Lower leg skin (tissue), 4 donors: Measurements from ENCODE around the gene HDAC7. TPM values are rescaled to one million over a fixed set of nuclear protein-coding genes. Genes with fewer than 3 reads are reported as not detected.

Experiments
- DNase-seq, 2 donors: peaks; one replicate each; pipeline ENCODE4 v3.0.0-alpha.2; 2019; ENCODE audit warnings: low spot score in 2 of 2
- H3K4me3 ChIP-seq: fragments of 200-600 bp; sonication (generic); 2 replicates; pipeline ENCODE4 v1.5.1; 2017; ENCODE audit warnings: mild to moderate bottlenecking, low read depth; ENCODE audit not compliant: poor library complexity, severe bottlenecking
- POLR2A ChIP-seq, 2 donors: fragments of 450-650 bp; IDR thresholded peaks; one replicate each; pipeline ENCODE4 v1.6.1; 2016 to 2017; ENCODE audit warnings: antibody characterized with exemption in 2 of 2, mild to moderate bottlenecking in 1 of 2, moderate library complexity in 1 of 2
- WGBS, 2 donors: methylation state at CpG; one replicate each; pipeline ENCODE4 v1.1.5; 2018; 5-methylcytosine and 5-hydroxymethylcytosine counted together
- intact Hi-C: fragments of 100-400 bp; cut with DNase I; formaldehyde crosslinking; loops from one replicate; pipeline ENCODE4 v1.15.0; 2023; ENCODE audit warnings: low total_unique reads
- total RNA-seq, 4 donors: library from RNA; depleted of rRNA; stranded (reverse); fragments of >200 nt; gene quantifications; one replicate each; pipeline ENCODE4 v1.1.0, GENCODE V29; 2016
- TF ChIP-seq, protein P1 (sequence below), 3 donors: fragments of 450-650 bp; IDR thresholded peaks; one replicate each; pipeline ENCODE4 v1.5.1; 2016; ENCODE audit warnings: antibody characterized with exemption in 3 of 3, mild to moderate bottlenecking in 3 of 3, moderate library complexity in 2 of 3

Gene HDAC7
- total RNA-seq, 4 donors from 2014 or later: 56.3 to 114 (median 63.5) TPM

DNA sequence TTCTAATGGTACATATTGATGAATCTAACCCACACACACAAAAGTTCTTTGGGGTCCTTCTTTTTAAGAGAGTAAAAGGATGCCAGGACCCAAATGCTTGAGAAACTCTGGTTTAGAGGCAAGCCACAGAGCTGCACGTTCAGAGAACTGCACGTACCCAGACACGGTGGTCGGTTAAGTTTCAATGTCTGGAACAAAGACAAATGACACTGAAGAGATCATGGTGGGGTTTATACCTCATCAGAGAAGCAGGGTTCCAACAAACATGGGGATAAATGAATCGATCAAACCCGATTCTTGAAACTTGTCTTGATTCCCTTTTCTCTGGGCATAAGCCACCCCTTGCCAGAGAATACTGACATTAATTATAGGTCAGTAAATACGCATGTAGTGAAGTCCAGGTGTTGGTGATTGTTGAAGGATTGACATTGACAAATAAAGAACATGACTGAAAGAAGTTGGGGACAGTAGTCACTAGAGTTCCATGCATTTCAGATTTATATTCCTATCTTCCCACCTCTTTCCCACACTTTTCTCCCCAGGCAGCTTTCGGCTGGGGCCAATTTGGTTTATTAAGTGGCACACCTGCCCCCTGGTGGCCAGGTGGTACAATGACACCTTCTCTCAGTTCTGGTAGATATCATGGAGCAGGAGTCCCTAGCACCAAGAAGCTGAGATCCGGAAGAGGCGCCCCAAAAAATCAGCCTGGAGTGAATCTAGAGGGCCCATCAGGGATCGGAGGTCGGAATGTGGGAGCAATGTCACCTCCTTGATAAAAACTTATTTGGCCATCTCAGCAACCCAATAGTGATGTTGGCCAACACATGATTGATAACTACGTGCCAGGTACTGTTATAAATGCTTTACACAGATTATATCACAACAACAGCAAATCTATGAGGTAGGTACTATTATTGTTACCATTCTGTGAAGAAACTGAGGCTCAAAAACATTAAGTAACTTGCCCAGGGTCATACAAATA is 17.8 kb upstream of the HDAC7 start:
- intact Hi-C loops: loop anchor here (5.0 kb wide), 4 partner anchors 40 to 120 kb away; no protein-coding TSS in a partner anchor
- peak in 1 of 2 donors; percentile 93 for DNase-seq
- 50 to 55% methylated on average over 13 of the region's 13 CpGs for WGBS, 2 donors
- no peak overlapping the region for H3K4me3 ChIP-seq
- TF ChIP-seq, protein P1, sequence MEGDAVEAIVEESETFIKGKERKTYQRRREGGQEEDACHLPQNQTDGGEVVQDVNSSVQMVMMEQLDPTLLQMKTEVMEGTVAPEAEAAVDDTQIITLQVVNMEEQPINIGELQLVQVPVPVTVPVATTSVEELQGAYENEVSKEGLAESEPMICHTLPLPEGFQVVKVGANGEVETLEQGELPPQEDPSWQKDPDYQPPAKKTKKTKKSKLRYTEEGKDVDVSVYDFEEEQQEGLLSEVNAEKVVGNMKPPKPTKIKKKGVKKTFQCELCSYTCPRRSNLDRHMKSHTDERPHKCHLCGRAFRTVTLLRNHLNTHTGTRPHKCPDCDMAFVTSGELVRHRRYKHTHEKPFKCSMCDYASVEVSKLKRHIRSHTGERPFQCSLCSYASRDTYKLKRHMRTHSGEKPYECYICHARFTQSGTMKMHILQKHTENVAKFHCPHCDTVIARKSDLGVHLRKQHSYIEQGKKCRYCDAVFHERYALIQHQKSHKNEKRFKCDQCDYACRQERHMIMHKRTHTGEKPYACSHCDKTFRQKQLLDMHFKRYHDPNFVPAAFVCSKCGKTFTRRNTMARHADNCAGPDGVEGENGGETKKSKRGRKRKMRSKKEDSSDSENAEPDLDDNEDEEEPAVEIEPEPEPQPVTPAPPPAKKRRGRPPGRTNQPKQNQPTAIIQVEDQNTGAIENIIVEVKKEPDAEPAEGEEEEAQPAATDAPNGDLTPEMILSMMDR (IDR thresholded peaks at IDR 0.05): peak in 1 of 3 donors; percentile 68
- TF ChIP-seq POLR2A (IDR thresholded peaks at IDR 0.05): no peak

DNA sequence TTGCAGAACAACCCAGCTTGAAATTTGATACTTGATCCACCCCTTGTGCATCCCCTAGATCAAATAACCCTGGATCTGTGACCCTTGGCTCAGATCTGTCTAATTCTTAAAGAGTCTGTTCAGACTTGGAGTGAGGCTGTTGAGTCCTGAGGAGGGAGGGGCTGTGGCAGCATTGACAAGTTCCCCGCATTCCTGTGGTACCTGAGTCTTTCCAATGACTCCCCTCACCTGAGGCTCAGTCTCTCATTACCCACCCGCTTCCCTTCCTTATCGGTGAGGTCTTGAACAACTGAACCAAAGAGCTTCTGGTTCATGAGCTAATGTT is 16.1 kb upstream of the HDAC7 start:
- no peak for TF ChIP-seq POLR2A (IDR thresholded peaks at IDR 0.05)
- TF ChIP-seq, protein P1 (IDR thresholded peaks at IDR 0.05): no peak
- no peak for DNase-seq
- intact Hi-C loops: loop anchor here (5.0 kb wide), 4 partner anchors 38 to 118 kb away; no protein-coding TSS in a partner anchor
- WGBS, 2 donors: 59 to 64% methylated on average over 3 of the region's 3 CpGs
- no peak overlapping the region for H3K4me3 ChIP-seq

DNA sequence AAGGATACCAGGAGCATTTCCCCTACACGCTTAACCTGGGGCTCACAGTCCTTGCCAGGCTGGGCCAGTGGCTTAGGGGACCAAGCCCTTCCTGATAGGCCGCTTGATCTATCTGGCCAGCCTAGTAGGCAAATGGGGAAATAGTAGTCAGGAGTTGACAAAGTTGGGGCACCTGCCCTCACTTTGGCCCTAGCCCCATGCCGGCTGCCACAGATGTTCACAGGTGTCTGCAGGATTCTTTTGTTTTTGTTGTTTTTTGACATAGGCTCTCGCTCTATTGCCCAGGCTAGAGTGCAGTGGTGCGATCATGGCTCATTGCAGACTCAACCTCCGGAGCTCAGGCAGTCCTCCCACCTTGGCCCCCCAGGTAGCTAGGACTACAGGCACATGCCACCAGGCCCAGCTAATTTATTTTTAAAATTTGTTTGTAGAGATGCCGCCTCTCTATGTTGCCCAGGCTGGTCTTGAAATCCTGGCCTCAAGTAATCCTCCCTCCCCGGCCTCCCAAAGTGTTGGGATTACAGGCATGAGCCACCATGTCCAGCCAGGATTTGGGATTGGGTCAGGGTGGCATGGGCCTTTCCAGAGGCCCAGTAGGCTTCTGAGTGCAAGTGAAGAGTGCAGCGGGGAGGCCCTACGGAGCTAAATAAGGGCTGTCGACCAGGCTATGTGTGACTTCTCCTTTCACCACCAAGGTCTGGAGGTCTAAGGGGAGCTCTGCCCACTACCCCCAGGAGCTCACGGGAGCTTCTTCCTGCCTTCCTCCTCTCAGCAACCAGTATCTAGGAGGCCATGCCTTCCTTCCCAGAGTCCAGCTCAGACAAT is 15.5 kb upstream of the HDAC7 start:
- 83 to 87% methylated on average over 12 of the region's 12 CpGs for WGBS, 2 donors
- no peak overlapping the region for H3K4me3 ChIP-seq
- TF ChIP-seq POLR2A (IDR thresholded peaks at IDR 0.05): no peak
- TF ChIP-seq, protein P1 (IDR thresholded peaks at IDR 0.05): no peak
- intact Hi-C loops: loop anchor here (5.0 kb wide), 4 partner anchors 38 to 118 kb away; no protein-coding TSS in a partner anchor
- DNase-seq: no peak

DNA sequence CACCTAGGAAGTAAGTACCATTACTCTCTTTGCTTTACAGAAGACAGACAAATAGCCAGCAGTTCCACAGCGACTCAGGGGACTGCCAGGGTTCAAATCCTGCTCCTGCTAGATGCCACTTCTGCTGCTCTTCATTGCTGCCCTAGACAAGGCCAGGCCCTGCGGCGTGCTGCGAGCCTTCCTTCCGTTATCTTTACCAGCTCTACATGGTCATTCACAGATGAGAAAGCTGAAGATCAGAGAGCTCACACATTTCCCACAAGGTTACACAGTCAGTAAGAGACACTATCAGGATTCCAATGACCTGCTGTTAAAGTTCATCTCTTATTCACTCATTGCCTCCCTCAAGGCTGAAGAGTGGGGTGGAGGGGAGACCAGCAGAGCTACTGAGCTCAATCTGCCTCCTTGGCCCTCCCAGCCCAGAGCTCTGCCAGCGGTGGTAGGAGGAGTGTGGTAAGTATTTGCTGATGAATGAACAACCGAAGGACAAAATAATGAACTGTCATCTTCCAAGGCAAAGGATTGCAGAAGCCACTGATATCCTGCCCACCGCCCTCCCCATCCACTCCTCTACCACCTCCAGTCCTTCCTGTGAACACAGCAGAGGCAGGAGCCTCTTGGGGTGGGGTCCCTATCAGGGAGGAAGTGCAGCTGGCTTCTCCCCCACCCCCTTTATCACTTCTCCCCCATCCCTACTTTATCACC is 14.6 kb upstream of the HDAC7 start:
- DNase-seq: no peak
- no peak overlapping the region for H3K4me3 ChIP-seq
- no peak for TF ChIP-seq POLR2A (IDR thresholded peaks at IDR 0.05)
- TF ChIP-seq, protein P1 (IDR thresholded peaks at IDR 0.05): no peak
- WGBS, 2 donors: 78 to 83% methylated on average over 8 of the region's 8 CpGs
- intact Hi-C loops: no loop called here

DNA sequence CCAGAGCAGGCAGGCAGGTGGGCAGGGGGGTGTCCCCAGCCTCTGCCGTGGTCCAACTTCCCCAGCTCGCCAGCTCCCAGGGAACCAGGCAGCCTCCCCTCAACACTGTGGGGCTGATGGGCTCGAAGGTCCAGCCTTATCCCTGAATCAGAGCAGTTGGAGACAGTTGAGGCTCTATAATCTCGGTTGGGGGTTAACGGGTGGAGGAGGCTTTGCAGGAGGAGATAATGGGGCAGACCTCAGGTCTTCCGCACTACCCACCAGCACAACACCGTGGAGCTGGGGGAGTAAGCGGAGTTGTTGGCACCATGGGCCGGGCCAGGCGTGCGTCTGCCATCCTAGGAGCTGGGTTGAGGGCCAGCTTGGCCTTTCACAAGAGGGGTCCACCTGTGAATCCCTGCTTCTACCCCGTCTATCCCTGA is 13.9 kb upstream of the HDAC7 start:
- intact Hi-C loops: no loop called here
- TF ChIP-seq, protein P1 (IDR thresholded peaks at IDR 0.05): no peak
- no peak for TF ChIP-seq POLR2A (IDR thresholded peaks at IDR 0.05)
- WGBS, 2 donors: 93 to 94% methylated on average over 12 of the region's 12 CpGs
- no peak for DNase-seq
- no peak overlapping the region for H3K4me3 ChIP-seq
